ENCODE data around the gene RAB11FIP4. TPM values are rescaled to one million over a fixed set of nuclear protein-coding genes. Genes with fewer than 3 reads are reported as not detected.

RAB11FIP4 gene
- total RNA-seq, 4 donors from 2014 or later = 9.9 to 23.6 (median 16.1) TPM

DNA sequence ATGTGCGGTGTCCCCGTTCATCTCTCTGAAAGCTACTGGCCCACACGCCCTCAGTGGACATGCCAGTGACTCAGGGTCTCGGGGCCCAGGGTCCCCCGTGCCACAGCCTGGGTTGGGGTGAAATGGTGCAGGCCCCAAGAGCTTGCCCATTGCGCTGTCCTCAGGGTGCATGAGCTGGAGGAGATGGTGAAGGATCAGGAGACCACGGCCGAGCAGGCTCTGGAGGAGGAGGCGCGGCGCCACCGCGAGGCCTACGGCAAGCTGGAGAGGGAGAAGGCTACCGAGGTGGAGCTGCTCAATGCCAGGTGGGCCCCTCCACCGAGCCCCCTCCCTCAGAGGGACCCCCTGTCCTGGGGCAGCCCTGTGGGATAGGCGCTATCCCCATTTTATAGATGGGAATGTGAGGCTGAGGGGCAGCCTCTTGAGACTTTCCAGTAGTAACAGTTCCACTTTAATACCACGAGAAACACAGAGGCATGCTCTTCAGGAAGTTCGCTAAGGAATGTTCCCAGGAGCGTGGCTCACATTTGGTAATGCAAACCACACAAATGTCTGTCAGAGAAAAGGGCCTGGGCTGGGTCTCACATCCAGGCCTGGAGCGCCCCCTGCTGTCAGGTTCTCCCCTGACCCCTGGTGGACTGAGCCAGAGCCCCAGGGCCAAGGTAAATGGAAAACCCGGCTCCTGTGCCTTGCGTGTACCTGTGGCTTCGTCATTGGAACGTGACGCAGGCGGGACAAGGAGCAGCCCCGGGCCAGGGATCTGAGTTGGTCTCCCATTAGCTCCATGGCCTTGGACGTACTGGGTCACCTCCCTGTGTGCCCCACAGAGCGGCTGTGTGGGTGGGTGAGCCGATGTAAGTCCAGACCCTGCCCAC is 133.7 kb downstream of the RAB11FIP4 start:
- no peak overlapping the region for H3K4me3 ChIP-seq

GRCh38 chr17:31525801-31526549 is 134.5 kb downstream of the RAB11FIP4 start:
- Histone ChIP-seq H3K9me3 (no peaks in the 10 kb centered on the region), H3K27ac (no peak overlapping the region), H3K27me3 (no peaks in the 10 kb centered on the region), H3K36me3 (peaks cover 0 to 94% (median 0%) of the 10 kb centered on the region in 3 donors), H3K4me3 (no peak overlapping the region), H3K4me1 (peaks cover 0 to 5% (median 4%) of the 10 kb centered on the region in 3 donors)
- no peak for TF ChIP-seq POLR2A (IDR thresholded peaks at IDR 0.05)
- TF ChIP-seq, protein P1, sequence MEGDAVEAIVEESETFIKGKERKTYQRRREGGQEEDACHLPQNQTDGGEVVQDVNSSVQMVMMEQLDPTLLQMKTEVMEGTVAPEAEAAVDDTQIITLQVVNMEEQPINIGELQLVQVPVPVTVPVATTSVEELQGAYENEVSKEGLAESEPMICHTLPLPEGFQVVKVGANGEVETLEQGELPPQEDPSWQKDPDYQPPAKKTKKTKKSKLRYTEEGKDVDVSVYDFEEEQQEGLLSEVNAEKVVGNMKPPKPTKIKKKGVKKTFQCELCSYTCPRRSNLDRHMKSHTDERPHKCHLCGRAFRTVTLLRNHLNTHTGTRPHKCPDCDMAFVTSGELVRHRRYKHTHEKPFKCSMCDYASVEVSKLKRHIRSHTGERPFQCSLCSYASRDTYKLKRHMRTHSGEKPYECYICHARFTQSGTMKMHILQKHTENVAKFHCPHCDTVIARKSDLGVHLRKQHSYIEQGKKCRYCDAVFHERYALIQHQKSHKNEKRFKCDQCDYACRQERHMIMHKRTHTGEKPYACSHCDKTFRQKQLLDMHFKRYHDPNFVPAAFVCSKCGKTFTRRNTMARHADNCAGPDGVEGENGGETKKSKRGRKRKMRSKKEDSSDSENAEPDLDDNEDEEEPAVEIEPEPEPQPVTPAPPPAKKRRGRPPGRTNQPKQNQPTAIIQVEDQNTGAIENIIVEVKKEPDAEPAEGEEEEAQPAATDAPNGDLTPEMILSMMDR (IDR thresholded peaks at IDR 0.05) = peak in 1 of 6 experiments; percentile 31
- intact Hi-C loops (cut with DNase I) = no loop called here
- DNase-seq = no peak
- WGBS, 2 donors = 79 to 80% methylated on average over 2 to 4 of the region's 21 CpGs

More for the DNA sequence above, 133.7 kb downstream of the RAB11FIP4 start:
- peaks cover 0 to 5% (median 4%) of the 10 kb centered on the region in 3 donors for H3K4me1 ChIP-seq
- H3K9me3 ChIP-seq = no peaks in the 10 kb centered on the region
- DNase-seq = peak; percentile 26
- 48 to 65% methylated on average over 10 to 16 of the region's 31 CpGs for WGBS, 2 donors
- H3K36me3 ChIP-seq = peaks cover 0 to 93% (median 0%) of the 10 kb centered on the region in 3 donors
- H3K27ac ChIP-seq = no peak overlapping the region
- intact Hi-C loops (cut with DNase I) = loop anchor here (5.0 kb wide), 1 partner anchor 88 kb away; no protein-coding TSS in a partner anchor
- TF ChIP-seq, protein P1 (IDR thresholded peaks at IDR 0.05) = peak; percentile 87 to 95 (median 94)
- no peak for TF ChIP-seq POLR2A (IDR thresholded peaks at IDR 0.05)
- H3K27me3 ChIP-seq = no peaks in the 10 kb centered on the region

GRCh38 chr17:31527606-31528005 is 136.1 kb downstream of the RAB11FIP4 start:
- peaks cover 0 to 90% (median 6%) of the 10 kb centered on the region in 3 donors for H3K36me3 ChIP-seq
- DNase-seq = no peak
- intact Hi-C loops (cut with DNase I) = no loop called here

DNA sequence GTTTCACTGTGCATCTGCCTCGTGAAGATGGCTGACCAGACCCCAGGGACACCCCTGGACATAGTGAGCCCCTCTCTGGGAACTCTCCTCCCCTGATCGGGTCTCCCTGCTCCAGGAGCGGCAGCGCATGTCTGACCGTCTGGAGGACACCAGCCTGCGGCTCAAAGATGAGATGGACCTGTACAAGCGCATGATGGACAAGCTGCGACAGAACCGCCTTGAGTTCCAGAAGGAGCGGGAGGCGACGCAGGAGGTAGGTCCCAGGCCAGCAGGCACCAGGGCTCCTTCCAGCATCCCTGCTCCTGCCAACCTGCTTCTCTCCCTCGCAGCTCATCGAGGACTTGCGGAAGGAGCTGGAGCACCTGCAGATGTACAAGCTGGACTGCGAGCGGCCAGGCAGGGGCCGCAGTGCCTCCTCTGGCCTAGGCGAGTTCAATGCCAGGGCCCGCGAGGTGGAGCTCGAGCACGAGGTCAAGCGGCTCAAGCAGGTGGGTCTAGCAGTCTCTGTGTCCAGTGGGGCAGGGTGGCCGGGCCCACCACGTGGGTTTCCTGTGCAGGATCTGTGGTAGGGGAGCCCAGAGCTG is 136.9 kb downstream of the RAB11FIP4 start:
- Histone ChIP-seq H3K4me1 (peaks cover 0 to 11% (median 7%) of the 10 kb centered on the region in 3 donors), H3K27ac (no peak overlapping the region), H3K36me3 (peaks cover 0 to 82% (median 6%) of the 10 kb centered on the region in 3 donors), H3K9me3 (no peaks in the 10 kb centered on the region), H3K4me3 (no peak overlapping the region), H3K27me3 (no peaks in the 10 kb centered on the region)
- intact Hi-C loops (cut with DNase I) = no loop called here
- no peak for DNase-seq
- TF ChIP-seq POLR2A (IDR thresholded peaks at IDR 0.05) = no peak
- TF ChIP-seq, protein P1 (IDR thresholded peaks at IDR 0.05) = no peak
- 93 to 96% methylated on average over 5 to 8 of the region's 26 CpGs for WGBS, 2 donors

More at GRCh38 chr17:31527606-31528005, 136.1 kb downstream of the RAB11FIP4 start:
- H3K27me3 ChIP-seq = no peaks in the 10 kb centered on the region
- H3K27ac ChIP-seq = no peak overlapping the region
- no peak overlapping the region for H3K4me3 ChIP-seq
- no peak for TF ChIP-seq POLR2A (IDR thresholded peaks at IDR 0.05)
- TF ChIP-seq, protein P1 (IDR thresholded peaks at IDR 0.05) = no peak
- 72 to 80% methylated on average over 5 of the region's 5 CpGs for WGBS, 2 donors
- no peaks in the 10 kb centered on the region for H3K9me3 ChIP-seq
- peaks cover 0 to 5% (median 4%) of the 10 kb centered on the region in 3 donors for H3K4me1 ChIP-seq
